Measurements from ENCODE around the gene UCN. TPM values are rescaled to one million over a fixed set of nuclear protein-coding genes. Genes with fewer than 3 reads are reported as not detected.

The UCN gene
- 0.85 and 1.2 TPM in 2 replicates for total RNA-seq

GRCh38 chr2:27308359-27308881 lies at the start of gene UCN:
UCN (minus strand) TSS chr2:27308445; CDS start chr2:27307895, 550 bp downstream.

GRCh38 chr2:27356382-27357181 lies 48.3 kb upstream of the UCN start, which contains the start of gene GTF3C2:
GTF3C2 (minus strand) TSS chr2:27356764; CDS start chr2:27343554, 13,210 bp downstream.

GRCh38 chr2:27322766-27323595 lies 14.7 kb upstream of the UCN start, which contains the start of gene MPV17:
MPV17 (minus strand) TSS chr2:27323097; CDS start chr2:27322517, 580 bp downstream.

GRCh38 chr2:27281855-27282559 lies 26.2 kb downstream of the UCN start, which contains the start of gene TRIM54:
TRIM54 (plus strand) TSS chr2:27282429; CDS start chr2:27282732, 303 bp downstream.

GRCh38 chr2:27275211-27276150 lies 32.8 kb downstream of the UCN start, which contains the start of gene DNAJC5G:
DNAJC5G (plus strand) TSS chr2:27275433; CDS start chr2:27276729, 1,296 bp downstream.

GRCh38 chr2:27262379-27263286 lies 45.6 kb downstream of the UCN start, which contains the start of gene SLC30A3:
SLC30A3 (minus strand) TSS chr2:27263047; CDS start chr2:27262906, 141 bp downstream.

Other genes with a start within 250 kb of the UCN start
- 378 and 636 TPM in 2 replicates for gene OST4, start 236.8 kb downstream of the UCN start, total RNA-seq
- gene EMILIN1, start 229.8 kb downstream of the UCN start, total RNA-seq: 283 and 480 TPM in 2 replicates
- 0.98 and 0.99 TPM in 2 replicates for gene KHK, start 221.7 kb downstream of the UCN start, total RNA-seq
- 30.5 and 40.8 TPM in 2 replicates for gene CGREF1, start 189.3 kb downstream of the UCN start, total RNA-seq
- gene ABHD1, start 184.6 kb downstream of the UCN start, total RNA-seq: 0.13 and 0.20 TPM in 2 replicates
- 43.3 and 48.8 TPM in 2 replicates for gene PREB, start 173.8 kb downstream of the UCN start, total RNA-seq
- not detected in 2 replicates for gene PRR30, start 169.0 kb downstream of the UCN start, total RNA-seq
- gene TCF23, start 159.4 kb downstream of the UCN start, total RNA-seq: not detected in 2 replicates
- gene ATRAID, start 96.4 kb downstream of the UCN start, total RNA-seq: 155 and 179 TPM in 2 replicates
- 17.2 and 25.6 TPM in 2 replicates for gene SLC5A6, start 96.2 kb downstream of the UCN start, total RNA-seq
- 37.3 and 75.5 TPM in 2 replicates for gene CAD, start 91.1 kb downstream of the UCN start, total RNA-seq
- gene SLC30A3, start 45.4 kb downstream of the UCN start, total RNA-seq: 0.03 and 0.26 TPM in 2 replicates
- not detected in 2 replicates for gene DNAJC5G, start 33.0 kb downstream of the UCN start, total RNA-seq
- 0.10 TPM in 1 of 2 replicates, not detected in the other for gene TRIM54, start 26.0 kb downstream of the UCN start, total RNA-seq
- 71.7 and 83.5 TPM in 2 replicates for gene MPV17, start 14.7 kb upstream of the UCN start, total RNA-seq
- gene GTF3C2, start 48.3 kb upstream of the UCN start, total RNA-seq: 24.6 and 31.1 TPM in 2 replicates
- 25.2 and 27.7 TPM in 2 replicates for gene EIF2B4, start 61.9 kb upstream of the UCN start, total RNA-seq
- gene SNX17, start 62.2 kb upstream of the UCN start, total RNA-seq: 111 and 145 TPM in 2 replicates
- 8.9 and 10.6 TPM in 2 replicates for gene ZNF513, start 72.3 kb upstream of the UCN start, total RNA-seq
- gene PPM1G, start 101.1 kb upstream of the UCN start, total RNA-seq: 59.6 and 68.3 TPM in 2 replicates
- 99.9 and 108 TPM in 2 replicates for gene NRBP1, start 120.2 kb upstream of the UCN start, total RNA-seq
- 0.39 TPM in 1 of 2 replicates, not detected in the other for gene KRTCAP3, start 133.9 kb upstream of the UCN start, total RNA-seq
- 38.3 and 43.3 TPM in 2 replicates for gene IFT172, start 181.3 kb upstream of the UCN start, total RNA-seq
- gene FNDC4, start 186.8 kb upstream of the UCN start, total RNA-seq: 39.9 and 52.9 TPM in 2 replicates
- 7.4 and 8.5 TPM in 2 replicates for gene GCKR, start 188.4 kb upstream of the UCN start, total RNA-seq